GM21717 (cell line): ENCODE data around the gene ZNF365.
"Not testable (repeated sequence)": the region's sequence is repeated elsewhere in the genome, so short reads cannot be mapped to it uniquely, and the experiment has no call there.

Source experiments
- ATAC-seq: cut with Tn5 transposase; IDR thresholded peaks from one replicate; pipeline ENCODE4 v1.9.1; 2021; ENCODE audit warnings: mild to moderate bottlenecking, moderate library complexity; ENCODE audit not compliant: unreplicated experiment

Gene ZNF365

DNA sequence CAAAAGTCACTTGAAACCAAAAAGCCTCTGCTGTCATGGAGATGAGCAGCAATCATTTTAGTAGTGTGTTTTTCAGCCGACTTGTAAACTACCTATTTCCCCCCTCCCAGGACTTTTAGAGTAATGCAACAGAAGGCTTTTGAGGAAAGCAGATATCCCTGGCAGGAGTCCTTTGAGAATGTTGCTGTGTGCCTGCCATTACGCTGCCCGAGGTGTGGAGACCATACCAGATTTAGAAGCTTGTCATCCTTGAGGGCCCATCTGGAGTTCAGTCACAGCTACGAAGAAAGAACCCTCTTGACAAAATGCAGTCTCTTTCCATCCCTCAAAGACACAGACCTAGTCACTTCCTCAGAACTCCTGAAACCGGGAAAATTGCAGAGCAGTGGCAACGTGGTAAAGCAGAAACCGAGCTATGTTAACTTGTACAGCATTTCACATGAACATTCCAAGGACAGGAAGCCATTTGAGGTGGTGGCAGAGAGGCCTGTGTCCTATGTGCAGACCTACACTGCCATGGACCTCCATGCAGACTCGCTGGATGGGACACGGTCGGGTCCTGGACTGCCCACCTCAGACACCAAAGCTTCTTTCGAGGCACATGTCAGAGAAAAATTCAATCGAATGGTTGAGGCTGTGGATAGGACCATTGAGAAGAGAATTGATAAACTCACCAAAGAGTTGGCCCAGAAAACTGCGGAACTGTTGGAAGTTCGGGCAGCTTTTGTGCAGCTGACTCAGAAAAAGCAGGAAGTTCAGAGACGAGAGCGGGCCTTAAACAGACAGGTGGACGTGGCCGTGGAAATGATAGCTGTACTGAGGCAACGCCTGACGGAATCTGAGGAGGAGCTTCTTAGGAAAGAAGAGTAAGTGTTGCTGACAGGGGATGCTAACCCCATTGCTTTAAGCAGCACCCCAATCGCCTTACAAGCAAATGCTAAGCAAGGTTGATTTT lies 2.2 kb downstream of the ZNF365 start:
- ATAC-seq: no peak

DNA sequence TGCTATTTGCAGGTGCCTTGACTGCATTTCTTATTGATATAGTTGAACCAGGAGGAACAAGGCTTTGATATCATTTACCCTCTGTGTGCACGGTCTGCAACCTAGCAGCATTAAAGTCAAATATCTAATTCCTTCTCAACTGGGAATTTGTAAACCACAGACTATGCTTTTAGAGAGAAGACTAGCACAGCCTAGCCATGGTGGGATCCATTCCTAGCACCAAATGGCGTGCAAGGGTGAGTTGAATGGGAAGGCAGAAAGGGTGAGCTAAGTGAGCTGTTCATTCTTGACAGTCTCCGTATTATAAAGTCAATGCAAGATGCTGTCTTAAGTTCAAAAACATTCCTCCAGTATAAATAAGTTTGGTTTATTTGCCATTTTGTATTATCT lies 2.9 kb downstream of the ZNF365 start:
- ATAC-seq: no peak

DNA sequence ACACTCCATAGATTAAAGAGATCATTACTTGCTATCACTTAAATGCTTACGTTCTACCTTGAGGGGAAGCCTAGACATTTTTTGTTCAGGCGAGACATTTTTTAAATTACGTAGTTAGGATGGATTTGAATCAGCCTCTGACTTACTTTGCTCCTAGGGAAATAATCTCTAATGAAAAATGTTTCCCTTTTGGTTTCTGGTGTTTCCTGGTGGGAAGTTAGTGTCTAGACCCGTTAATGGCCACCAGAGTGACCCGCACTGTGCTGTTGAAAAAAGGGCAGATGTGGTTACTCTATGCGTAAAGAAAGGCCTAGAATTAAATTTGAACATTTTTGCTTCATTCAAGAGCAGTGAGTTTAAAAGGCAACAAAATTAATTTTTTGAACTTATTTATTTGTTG lies 3.8 kb downstream of the ZNF365 start:
- ATAC-seq: no peak

DNA sequence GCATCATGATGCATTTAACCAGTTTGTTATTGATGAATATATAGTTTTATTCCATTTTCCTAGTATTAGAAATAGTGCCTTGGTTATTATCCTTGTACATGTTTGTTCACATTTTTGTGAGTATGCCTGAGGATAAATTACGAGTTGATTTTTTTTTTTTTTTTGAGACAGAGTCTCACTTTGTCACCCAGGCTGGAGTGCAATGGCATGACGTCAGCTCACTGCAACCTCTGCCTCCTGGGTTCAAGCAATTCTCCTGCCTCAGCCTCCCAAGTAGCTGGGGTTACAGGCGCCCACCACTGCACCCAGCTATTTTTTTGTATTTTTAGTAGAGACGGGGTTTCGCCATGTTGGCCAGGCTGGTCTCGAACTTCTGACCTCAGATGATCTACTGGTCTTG lies 4.7 kb downstream of the ZNF365 start:
- ATAC-seq: not testable (repeated sequence)

DNA sequence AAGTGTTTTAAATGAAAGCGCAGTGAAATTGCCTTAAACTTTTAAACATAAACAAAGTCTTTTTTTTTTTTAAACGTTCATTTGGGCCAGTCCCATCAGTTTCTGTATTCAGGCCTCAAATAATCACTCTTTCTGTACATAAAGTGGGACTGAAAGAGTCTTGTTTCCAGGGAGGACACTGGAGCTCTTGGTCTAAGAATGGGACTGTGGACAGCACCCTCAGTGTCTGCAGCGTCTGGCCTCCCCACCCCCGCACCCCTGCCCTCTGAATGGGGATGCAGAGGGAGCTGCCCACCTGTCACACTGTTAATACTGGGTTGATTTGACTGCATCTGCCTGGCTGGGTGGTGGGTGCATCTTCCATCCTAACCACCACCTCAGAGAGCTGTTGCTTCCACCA lies 5.2 kb downstream of the ZNF365 start:
- no peak for ATAC-seq

DNA sequence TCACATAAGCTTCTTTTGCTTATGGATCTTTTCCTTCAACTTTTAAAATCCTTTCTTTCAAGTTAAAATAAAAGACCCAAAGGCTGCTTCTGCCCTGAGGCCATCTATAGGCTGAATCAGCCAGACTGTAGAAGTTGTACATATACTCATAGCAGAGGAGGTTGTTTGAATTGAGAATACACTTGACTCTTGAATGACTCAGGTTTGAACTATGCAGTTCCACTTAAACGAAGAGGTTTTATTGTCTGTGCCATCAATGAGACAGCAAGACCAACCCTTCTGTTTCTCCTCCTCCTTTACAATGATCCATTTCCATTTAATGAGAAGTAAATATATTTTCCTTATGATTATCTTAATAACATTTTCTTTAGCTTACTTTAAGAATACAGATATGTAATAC lies 5.8 kb downstream of the ZNF365 start:
- no peak for ATAC-seq

DNA sequence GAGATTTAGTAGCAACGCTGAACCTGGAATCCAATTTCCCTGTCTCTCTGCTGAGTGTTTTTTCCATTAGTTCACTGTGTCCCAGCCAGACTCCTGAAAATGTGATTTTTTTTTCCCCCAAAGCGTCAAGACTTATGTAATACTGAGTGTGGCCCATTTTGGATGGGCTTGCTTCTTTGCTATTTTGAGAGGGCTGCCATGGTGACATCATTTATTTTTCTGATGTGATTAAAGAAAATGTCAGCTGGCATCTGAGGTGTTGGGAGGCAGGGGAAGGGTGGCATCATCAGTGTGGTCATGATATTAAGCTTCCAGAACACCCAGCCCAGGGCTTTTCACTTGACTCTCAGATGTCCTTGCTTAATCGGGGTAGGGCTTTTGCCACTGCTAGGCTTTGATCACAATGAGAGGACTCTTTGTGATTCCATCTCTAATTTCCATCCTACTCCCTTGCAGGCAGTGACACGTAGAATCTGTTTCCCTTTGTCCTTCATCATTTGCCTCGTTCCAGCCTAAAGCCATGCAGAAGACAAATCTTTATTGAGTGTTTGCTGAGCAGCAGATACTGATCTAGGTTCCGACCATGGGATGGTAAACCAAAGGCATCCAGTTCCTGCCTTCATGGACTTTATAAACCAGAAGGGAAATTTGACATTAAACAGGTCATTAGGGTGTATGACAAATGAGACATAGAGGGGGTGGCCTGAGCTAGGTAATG lies 7.4 kb downstream of the ZNF365 start:
- no peak for ATAC-seq

DNA sequence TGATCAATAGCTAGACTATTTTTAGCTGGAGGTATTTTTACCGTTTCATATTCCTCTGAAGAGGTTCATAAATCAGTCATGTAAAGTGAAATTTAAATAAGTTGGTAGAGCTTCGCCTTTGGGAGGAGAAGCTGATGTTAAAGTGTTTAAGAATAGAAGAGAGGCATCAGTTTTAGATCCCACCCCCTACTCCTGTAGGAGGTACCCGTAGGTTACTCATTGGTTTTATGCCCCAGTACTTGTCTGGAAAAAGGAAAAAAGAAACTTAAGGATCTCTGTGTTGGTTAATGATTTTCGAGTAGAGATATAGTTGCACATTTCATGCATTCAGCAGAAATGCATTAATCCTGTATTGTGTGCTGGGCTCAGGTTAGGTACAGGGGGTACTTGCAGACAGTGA lies 8.7 kb downstream of the ZNF365 start:
- ATAC-seq: no peak

DNA sequence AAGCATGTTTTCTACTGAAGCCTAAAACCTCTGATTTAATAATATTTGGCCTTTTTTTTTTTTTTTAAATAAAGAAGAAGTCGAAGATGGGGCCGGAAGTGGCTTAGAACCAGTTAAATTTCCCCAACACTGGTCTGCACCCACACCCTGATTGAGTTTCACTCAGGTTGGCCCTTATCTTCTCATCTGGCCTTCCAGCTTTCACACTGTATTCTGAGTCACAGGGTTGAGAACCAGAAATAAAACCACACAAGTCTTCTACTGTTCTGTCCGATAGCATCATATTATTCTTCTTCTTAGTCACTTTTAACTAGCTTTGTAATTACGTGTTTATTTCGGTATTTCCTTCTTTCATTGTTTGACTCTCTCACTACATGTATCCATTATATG lies 9.9 kb downstream of the ZNF365 start:
- peak; percentile 49 for ATAC-seq

DNA sequence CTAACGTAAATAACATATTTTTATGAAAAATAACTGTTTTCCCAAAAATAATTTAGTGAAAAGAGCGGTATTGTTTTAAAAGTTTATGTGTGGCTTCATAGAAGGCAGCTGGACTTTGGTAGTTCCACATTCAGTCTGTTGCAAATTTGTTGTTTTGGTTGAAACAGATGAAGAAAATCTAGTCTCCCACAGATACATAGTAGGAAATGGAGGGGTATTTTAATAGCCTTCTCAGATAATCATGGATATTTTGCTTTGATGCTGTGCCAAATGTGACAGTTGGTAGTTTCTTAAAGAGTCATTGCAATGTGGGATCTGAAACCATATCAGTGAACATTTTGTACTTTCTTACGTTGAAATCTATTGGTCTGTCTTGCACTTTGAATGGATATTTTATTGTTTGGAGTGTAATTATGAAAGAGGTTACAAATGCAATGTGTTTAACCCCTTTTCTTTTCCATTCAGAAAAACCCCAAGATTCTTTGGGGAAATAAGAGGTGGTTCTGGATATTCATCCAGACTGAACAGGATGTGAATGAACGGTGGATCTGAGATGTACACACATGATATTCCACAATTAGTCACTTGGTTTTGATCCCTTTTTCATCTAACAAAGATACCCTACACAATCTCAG lies 10.4 kb downstream of the ZNF365 start:
- ATAC-seq: no peak

DNA sequence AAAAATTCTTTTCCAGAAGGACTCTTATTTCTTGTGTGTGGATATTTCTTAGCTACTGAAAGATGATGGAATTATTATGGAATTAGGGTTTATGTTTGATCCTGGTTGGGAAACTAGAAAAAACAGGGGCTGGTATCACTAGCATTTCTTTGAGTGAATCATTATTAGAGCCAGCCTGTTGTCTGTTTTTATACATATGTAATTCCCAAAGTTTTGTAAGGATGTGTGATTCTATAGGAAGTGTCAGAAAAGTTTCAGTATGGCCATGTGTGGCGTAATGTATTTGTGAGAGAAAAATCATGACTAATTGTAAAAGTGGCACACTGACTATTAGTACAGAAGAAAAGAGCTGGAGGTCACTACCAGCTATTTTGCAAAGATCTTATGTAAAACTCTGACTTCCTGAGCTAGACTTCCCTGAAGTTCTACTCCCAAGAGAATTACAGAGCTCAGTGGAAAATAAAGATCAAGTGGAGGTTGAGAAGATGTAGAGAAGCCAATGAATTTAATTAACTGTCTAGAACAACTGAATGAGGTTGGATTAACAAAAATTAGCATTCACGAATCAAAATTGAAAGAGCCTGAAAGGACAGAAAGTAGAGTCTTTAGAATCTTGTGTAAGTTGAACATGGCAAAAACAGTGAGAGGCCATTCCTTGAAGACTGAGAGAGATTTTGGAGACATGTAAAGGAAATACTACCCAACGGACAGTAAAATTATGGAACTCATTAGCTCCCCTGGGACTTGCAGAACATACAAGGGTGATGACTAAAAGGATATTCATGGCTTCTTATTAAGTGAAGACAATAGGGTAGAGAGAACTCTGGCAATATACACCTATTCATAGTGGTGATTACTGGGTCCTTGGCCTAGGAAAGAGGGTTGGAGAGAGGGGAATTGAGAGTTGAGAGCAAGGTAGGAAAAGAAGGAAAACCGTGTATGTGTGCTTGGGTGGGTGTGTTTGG lies 12.5 kb downstream of the ZNF365 start:
- no peak for ATAC-seq

DNA sequence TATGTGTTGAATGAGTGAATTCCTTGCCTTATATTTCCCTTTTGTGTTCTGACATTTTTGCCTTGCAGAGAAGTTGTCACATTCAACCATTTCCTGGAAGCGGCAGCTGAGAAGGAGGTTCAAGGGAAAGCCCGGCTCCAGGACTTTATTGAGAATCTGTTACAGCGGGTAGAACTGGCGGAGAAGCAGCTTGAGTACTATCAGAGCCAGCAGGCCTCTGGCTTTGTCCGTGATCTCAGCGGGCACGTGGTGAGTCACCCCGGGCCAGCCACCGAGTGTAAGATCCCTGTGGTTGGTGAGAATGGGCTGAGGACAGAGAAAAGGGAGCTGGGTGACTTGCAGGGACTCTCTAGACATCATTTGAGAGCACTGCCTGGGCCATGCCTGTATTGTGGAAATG lies 14.2 kb downstream of the ZNF365 start:
- ATAC-seq: no peak

DNA sequence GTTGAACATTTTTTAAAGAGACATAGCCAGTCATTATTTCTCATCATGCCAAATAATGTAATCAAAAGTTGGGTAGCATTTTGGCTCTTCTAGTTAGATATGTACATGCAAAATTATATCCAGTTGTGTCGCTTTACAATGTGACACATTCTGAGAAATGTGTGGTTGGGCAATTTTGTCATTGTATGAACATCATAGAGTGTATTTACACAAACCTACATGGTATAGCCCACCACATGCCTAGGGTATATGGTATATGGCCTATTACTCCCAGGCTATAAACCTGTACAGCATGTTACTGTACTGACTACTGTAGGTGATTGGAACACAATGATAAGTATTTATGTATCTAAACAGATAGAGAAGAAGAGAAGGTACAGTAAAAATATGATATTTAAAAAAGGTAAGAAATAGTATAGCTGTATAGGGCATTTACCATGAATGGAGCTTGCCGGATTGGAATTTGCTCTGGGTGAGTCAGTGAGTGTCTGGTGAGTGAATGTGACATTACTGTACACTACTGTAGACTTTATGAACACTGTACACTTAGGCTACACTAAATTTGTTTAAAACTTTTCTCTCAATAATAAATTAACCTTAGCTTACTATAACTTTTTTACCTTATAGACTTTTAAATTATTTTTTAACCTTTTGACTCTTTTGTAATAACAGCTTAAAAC lies 16.5 kb downstream of the ZNF365 start:
- ATAC-seq: no peak

DNA sequence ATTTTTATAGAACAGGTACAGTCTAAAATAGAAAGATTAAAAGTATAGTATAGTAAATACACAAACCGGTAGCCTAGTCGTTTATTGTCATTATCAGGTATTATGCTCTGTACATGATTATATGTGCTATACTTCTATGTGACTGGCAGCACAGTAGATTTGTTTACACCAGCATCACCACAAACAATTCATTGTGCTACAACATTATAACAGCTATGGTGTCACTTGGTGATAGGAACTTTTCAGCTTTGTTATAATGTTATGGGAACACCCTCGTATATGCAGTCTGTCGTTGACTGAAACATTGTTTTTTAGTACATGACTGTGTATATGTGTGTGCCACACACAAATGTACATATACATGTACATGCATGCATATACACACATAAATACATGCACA lies 19.1 kb downstream of the ZNF365 start:
- ATAC-seq: no peak

DNA sequence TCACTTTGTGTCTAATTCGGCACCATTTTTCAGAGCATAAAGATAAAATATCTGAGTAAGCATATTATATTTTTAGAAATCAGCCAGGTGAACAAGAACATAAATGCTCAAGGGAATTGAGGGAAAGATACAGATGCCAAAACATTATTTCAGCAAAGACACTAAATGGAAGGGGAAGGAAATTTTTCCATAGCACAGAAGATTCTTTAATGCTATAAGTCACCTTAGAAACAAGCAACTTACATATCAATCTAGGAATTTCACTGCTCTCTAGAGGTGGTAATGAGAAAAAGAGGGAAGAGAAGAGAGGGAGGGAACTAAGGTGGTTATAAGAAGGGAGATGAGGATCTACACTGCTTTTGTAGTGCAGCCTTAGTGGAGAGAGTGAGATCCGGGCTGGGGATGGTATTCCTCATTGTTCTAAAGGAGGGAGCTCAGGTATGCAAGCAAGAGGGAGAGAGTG lies 20.4 kb downstream of the ZNF365 start:
- ATAC-seq: no peak

DNA sequence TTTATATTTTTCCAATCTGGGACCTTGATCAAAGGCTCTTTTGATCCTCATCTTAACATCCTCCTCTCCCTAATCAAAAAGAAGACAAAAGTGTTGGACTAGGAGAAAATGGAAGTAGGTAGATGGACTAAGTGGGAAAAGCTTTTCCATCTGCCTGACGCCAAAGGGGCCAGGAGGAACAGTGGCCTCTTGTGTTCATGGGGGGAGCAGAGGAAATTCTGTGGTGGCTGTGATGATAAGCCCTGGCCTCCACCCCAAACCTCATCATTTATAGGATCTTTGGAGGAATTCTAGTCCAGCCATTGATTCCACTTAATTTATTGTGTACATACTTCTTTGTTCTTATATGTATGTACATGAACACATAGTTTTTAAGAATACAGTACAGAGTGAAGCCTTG lies 21.7 kb downstream of the ZNF365 start:
- no peak for ATAC-seq

DNA sequence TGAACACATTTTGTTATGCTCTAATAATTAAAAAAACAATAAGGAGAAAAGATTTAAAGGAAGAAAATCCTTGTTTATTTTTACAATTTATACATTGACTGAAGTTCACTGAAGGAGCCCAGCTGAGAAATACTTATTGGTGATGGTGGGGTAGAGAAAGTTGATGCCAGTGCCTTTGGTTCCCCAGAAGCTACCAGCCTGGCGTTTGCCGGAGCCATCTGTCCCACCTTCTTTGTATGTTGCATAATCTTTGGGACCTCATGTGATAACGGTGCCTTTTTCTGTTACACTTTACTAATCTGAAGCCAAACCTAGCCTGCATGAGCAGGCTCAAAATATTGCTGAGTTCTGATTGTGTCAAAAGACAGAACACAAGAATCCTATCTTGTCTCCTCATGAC lies 22.7 kb downstream of the ZNF365 start:
- no peak for ATAC-seq

DNA sequence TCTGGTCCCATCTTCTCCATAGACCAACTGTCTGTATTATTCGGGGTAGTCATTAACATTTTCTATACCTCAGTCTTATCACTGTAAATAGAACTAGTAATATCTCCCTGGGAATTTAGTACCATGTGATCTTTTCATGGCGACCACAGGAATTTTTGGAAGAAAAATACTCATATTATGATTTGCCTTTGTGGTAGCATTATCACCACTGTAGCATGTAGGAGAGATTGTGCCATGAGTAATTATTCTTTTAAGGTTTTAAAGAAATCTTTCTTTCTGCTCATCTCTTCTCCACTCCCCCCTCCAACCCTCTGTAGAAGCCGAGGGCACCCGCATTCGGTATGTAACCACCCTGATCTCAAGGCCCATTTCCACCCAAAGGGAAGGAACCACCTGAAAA lies 25.0 kb downstream of the ZNF365 start:
- ATAC-seq: no peak

DNA sequence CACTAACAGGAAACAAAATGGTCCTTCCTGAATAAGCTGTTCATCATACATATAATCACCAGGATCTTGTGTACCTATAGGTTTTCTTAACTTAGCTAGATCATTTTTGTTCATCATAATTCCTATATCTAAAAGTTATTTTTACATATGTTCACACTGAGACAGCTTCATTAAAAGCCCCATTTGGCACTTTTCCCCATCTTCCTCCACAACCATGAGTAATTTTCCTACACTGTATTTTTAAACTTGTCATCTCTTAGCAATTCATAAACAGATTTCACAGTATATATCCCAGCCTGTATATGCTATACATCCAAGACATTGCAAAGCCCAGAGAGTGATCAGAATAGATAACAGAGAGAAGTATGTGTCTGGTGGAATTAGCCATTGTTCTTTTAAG lies 28.3 kb downstream of the ZNF365 start:
- no peak for ATAC-seq

DNA sequence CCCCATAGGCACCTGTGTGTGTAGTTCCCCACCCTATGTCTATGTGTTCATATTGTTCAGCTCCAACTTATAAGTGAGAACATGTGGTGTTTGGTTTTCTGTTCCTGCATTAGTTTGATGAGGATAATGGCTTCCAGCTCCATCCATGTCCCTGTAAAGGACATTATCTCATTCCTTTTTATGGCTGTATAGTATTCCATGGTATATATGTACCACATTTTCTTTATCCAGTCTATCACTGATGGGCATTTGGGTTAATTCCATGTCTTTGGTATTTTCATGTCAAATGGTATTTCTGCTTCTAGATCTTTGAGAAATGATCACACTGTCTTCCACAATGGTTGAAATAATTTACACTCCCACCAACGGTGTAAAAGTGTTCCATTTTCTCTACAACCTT lies 36.4 kb downstream of the ZNF365 start:
- ATAC-seq: not testable (repeated sequence)
